Ishikawa (cell line): ENCODE data around the gene TOMM7.

Source experiments
- CEBPB ChIP-seq: IDR thresholded peaks from 2 replicates; pipeline ENCODE4 v1.6.1; 2012
- CREB1 ChIP-seq: IDR thresholded peaks from 2 replicates; pipeline ENCODE4 v1.6.1; 2012; ENCODE audit warnings: low read depth
- EP300 ChIP-seq: IDR thresholded peaks from 2 replicates; pipeline ENCODE4 v1.6.1; 2012; ENCODE audit warnings: borderline replicate concordance
- FOXM1 ChIP-seq: IDR thresholded peaks from 2 replicates; pipeline ENCODE4 v1.6.1; 2012; ENCODE audit warnings: low read depth, borderline replicate concordance
- NFIC ChIP-seq: IDR thresholded peaks from 2 replicates; pipeline ENCODE4 v1.6.1; 2012
- RAD21 ChIP-seq: IDR thresholded peaks from 2 replicates; pipeline ENCODE4 v1.6.1; 2012; ENCODE audit warnings: low read depth
- TAF1 ChIP-seq: IDR thresholded peaks from 2 replicates; pipeline ENCODE4 v1.6.1; 2012; ENCODE audit warnings: low read depth, mild to moderate bottlenecking
- TCF12 ChIP-seq: IDR thresholded peaks from 2 replicates; pipeline ENCODE4 v1.6.1; 2012; ENCODE audit warnings: low read depth
- TEAD4 ChIP-seq: IDR thresholded peaks from 2 replicates; pipeline ENCODE4 v1.6.1; 2012
- USF1 ChIP-seq: IDR thresholded peaks from 2 replicates; pipeline ENCODE4 v1.6.1; 2012
- YY1 ChIP-seq: IDR thresholded peaks from 2 replicates; pipeline ENCODE4 v1.6.1; 2012; ENCODE audit warnings: low read depth
- ZBTB7A ChIP-seq: IDR thresholded peaks from 2 replicates; pipeline ENCODE4 v1.6.1; 2012; ENCODE audit warnings: low read depth
- TF ChIP-seq, protein P1 (sequence below): IDR thresholded peaks from 2 replicates; pipeline ENCODE4 v1.6.1; 2012; ENCODE audit warnings: low read depth, mild to moderate bottlenecking
- TF ChIP-seq, protein P2 (sequence below): IDR thresholded peaks from 2 replicates; pipeline ENCODE4 v1.6.1; 2012

DNA sequence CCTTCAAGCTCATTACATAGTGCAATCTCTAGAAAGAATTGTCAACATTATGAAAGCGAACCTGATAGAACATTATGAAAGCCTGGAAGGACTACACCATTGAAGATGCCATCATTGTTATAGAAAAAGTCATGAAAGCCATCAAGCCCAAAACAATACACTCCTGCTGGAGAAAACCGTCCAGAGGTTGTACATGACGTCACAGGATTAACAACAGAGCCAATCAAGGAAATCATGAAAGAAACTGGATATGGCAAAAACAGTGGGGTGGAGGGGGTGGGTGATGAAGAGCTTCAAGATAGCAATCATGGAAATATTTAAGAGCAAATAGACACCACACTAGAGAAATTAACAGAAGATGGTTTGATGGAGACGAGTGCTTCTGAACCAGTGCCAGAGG is 45.7 kb downstream of the TOMM7 start:
- TF ChIP-seq USF1 = no peak
- TF ChIP-seq ZBTB7A = no peak
- no peak for TF ChIP-seq TAF1
- no peak for TF ChIP-seq FOXM1
- no peak for TF ChIP-seq EP300
- TF ChIP-seq, protein P1, sequence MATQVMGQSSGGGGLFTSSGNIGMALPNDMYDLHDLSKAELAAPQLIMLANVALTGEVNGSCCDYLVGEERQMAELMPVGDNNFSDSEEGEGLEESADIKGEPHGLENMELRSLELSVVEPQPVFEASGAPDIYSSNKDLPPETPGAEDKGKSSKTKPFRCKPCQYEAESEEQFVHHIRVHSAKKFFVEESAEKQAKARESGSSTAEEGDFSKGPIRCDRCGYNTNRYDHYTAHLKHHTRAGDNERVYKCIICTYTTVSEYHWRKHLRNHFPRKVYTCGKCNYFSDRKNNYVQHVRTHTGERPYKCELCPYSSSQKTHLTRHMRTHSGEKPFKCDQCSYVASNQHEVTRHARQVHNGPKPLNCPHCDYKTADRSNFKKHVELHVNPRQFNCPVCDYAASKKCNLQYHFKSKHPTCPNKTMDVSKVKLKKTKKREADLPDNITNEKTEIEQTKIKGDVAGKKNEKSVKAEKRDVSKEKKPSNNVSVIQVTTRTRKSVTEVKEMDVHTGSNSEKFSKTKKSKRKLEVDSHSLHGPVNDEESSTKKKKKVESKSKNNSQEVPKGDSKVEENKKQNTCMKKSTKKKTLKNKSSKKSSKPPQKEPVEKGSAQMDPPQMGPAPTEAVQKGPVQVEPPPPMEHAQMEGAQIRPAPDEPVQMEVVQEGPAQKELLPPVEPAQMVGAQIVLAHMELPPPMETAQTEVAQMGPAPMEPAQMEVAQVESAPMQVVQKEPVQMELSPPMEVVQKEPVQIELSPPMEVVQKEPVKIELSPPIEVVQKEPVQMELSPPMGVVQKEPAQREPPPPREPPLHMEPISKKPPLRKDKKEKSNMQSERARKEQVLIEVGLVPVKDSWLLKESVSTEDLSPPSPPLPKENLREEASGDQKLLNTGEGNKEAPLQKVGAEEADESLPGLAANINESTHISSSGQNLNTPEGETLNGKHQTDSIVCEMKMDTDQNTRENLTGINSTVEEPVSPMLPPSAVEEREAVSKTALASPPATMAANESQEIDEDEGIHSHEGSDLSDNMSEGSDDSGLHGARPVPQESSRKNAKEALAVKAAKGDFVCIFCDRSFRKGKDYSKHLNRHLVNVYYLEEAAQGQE = no peak
- no peak for TF ChIP-seq CEBPB
- TF ChIP-seq CREB1 = no peak
- TF ChIP-seq TCF12 = no peak
- TF ChIP-seq RAD21 = no peak
- TF ChIP-seq, protein P2, sequence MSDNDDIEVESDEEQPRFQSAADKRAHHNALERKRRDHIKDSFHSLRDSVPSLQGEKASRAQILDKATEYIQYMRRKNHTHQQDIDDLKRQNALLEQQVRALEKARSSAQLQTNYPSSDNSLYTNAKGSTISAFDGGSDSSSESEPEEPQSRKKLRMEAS = no peak
- no peak for TF ChIP-seq NFIC
- TF ChIP-seq TEAD4 = no peak
- TF ChIP-seq YY1 = no peak
